Measurements from ENCODE around the gene ABCA4.
"Not testable (repeated sequence)": the region's sequence is repeated elsewhere in the genome, so short reads cannot be mapped to it uniquely, and the experiment has no call there.

ABCA4 gene

GRCh38 chr1:94001397-94002045 lies 119.4 kb downstream of the ABCA4 start:
- Histone ChIP-seq H2AK5ac (ENCODE audit: low read depth, low read length) (peak overlapping the region; percentile 23), H3K4ac (ENCODE audit: low read length) (no peak overlapping the region), H3K9ac (ENCODE audit: low read depth, low read length, poor library complexity) (no peak overlapping the region), H3K23ac (ENCODE audit: low read depth, low read length, poor library complexity) (no peak overlapping the region), H3K36me3 (replicated peaks in 1 of 2; ENCODE audit: control insufficient read depth in 2 of 2, insufficient read depth in 2 of 2, low read length in 2 of 2) (no peaks in the 10 kb centered on the region), H3K9me3 (replicated peaks in 1 of 2; ENCODE audit: control insufficient read depth in 2 of 2, insufficient read depth in 1 of 2, low read depth in 1 of 2, low read length in 2 of 2) (no peaks in the 10 kb centered on the region), H4K8ac (ENCODE audit: low read depth, low read length) (no peak overlapping the region), H2BK15ac (ENCODE audit: low read length) (no peak overlapping the region), H3K14ac (ENCODE audit: low read length) (no peak overlapping the region), H3K4me3 (ENCODE audit: low read length in 2 of 2) (no peak overlapping the region), H2AFZ (ENCODE audit: low read length) (no peak overlapping the region), H3K4me2 (ENCODE audit: insufficient read depth, low read length, poor library complexity, severe bottlenecking) (no peak overlapping the region), H2BK12ac (ENCODE audit: low read length) (no peak overlapping the region), H3K27me3 (ENCODE audit: control insufficient read depth in 3 of 3, insufficient read depth in 3 of 3, low read depth in 1 of 3, low read length in 3 of 3) (peaks cover 0 to 15% (median 0%) of the 10 kb centered on the region in 3 experiments), H3K27ac (replicated peaks; ENCODE audit: low read length) (no peak overlapping the region), H3K79me1 (ENCODE audit: low read depth, low read length) (no peaks in the 10 kb centered on the region), H3K18ac (ENCODE audit: low read length) (peak overlapping the region; percentile 59), H2BK5ac (ENCODE audit: low read length) (no peak overlapping the region), H3K4me1 (ENCODE audit: control insufficient read depth in 2 of 2, insufficient read depth in 1 of 2, low read depth in 1 of 2, low read length in 2 of 2) (no peaks in the 10 kb centered on the region), H4K91ac (ENCODE audit: low read depth, low read length, poor library complexity) (no peak overlapping the region), H2BK120ac (ENCODE audit: low read depth, low read length) (no peak overlapping the region)
- DNase-seq (ENCODE audit: low spot score), result no peak
- WGBS, 2 donors (ENCODE audit: extremely low coverage in 2 of 2, insufficient read length in 2 of 2, insufficient replicate concordance in 1 of 2), result no CpG with 5 or more reads among the region's 20 CpGs

DNA sequence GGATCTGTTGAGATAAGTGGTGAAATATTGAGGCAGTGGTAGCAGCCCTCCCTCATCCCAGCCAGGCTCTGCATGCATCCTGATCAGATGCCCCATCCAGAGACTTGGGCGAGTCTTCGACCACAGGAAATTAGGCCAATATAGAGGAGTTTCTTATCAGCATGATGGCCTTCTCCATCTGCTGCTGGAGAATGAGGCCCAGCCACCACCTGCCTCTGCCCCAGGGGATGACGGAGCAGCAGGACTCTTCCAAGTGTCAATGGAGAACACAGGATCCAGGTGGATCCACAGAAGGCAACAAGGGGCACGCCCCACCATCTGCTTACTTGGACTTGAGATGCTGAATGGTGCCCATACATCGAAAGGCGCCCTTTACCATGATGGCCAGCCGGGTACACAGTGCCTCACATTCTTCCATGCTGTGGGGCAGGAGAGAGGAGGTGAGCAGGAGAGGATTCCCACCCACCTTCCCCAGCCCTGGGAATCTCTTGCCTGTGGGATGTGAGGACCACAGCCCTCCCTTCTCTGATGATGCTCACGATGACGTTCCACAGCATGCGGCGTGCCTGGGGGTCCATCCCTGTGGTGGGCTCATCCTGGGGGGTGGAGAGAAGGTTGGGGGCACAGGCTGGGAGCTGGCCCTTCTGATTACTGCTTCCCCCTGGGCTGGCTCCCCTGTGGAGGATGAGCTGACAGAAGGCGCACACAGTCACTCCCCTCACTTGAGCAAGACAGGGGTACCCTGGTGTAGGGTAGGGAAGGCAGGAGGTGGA lies 120.3 kb downstream of the ABCA4 start:
- no CpG with 5 or more reads among the region's 12 CpGs for WGBS, 2 donors (ENCODE audit: extremely low coverage in 2 of 2, insufficient read length in 2 of 2, insufficient replicate concordance in 1 of 2)
- H3K4me1 ChIP-seq (ENCODE audit: control insufficient read depth in 2 of 2, insufficient read depth in 1 of 2, low read depth in 1 of 2, low read length in 2 of 2), result no peaks in the 10 kb centered on the region
- no peak for DNase-seq (ENCODE audit: low spot score)

GRCh38 chr1:93999840-94000415 lies 121.0 kb downstream of the ABCA4 start:
- no peak overlapping the region for H3K4ac ChIP-seq (ENCODE audit: low read length)
- no peak overlapping the region for H2BK5ac ChIP-seq (ENCODE audit: low read length)
- no peaks in the 10 kb centered on the region for H3K9me3 ChIP-seq (replicated peaks in 1 of 2; ENCODE audit: control insufficient read depth in 2 of 2, insufficient read depth in 1 of 2, low read depth in 1 of 2, low read length in 2 of 2)
- no peak overlapping the region for H3K4me3 ChIP-seq (ENCODE audit: low read length in 2 of 2)
- no peak overlapping the region for H3K23ac ChIP-seq (ENCODE audit: low read depth, low read length, poor library complexity)
- H3K79me1 ChIP-seq (ENCODE audit: low read depth, low read length), result no peaks in the 10 kb centered on the region
- DNase-seq (ENCODE audit: low spot score), result no peak
- no peak overlapping the region for H4K8ac ChIP-seq (ENCODE audit: low read depth, low read length)
- H3K27me3 ChIP-seq (ENCODE audit: control insufficient read depth in 3 of 3, insufficient read depth in 3 of 3, low read depth in 1 of 3, low read length in 3 of 3), result peaks cover 0 to 13% (median 0%) of the 10 kb centered on the region in 3 experiments
- no peak overlapping the region for H4K91ac ChIP-seq (ENCODE audit: low read depth, low read length, poor library complexity)
- H3K14ac ChIP-seq (ENCODE audit: low read length), result no peak overlapping the region
- H3K18ac ChIP-seq (ENCODE audit: low read length), result no peak overlapping the region
- H2BK15ac ChIP-seq (ENCODE audit: low read length), result no peak overlapping the region
- no peak overlapping the region for H2AFZ ChIP-seq (ENCODE audit: low read length)
- no peaks in the 10 kb centered on the region for H3K4me1 ChIP-seq (ENCODE audit: control insufficient read depth in 2 of 2, insufficient read depth in 1 of 2, low read depth in 1 of 2, low read length in 2 of 2)
- H3K9ac ChIP-seq (ENCODE audit: low read depth, low read length, poor library complexity), result no peak overlapping the region
- no peak overlapping the region for H2BK120ac ChIP-seq (ENCODE audit: low read depth, low read length)
- no peak overlapping the region for H2AK5ac ChIP-seq (ENCODE audit: low read depth, low read length)
- no peak overlapping the region for H2BK12ac ChIP-seq (ENCODE audit: low read length)
- no CpG with 5 or more reads among the region's 3 CpGs for WGBS, 2 donors (ENCODE audit: extremely low coverage in 2 of 2, insufficient read length in 2 of 2, insufficient replicate concordance in 1 of 2)
- no peak overlapping the region for H3K4me2 ChIP-seq (ENCODE audit: insufficient read depth, low read length, poor library complexity, severe bottlenecking)
- H3K27ac ChIP-seq (replicated peaks; ENCODE audit: low read length), result no peak overlapping the region
- H3K36me3 ChIP-seq (replicated peaks in 1 of 2; ENCODE audit: control insufficient read depth in 2 of 2, insufficient read depth in 2 of 2, low read length in 2 of 2), result no peaks in the 10 kb centered on the region

More for the DNA sequence above, 120.3 kb downstream of the ABCA4 start:
- H3K27ac ChIP-seq (replicated peaks; ENCODE audit: low read length), result no peak overlapping the region
- no peak overlapping the region for H2BK5ac ChIP-seq (ENCODE audit: low read length)
- H3K36me3 ChIP-seq (replicated peaks in 1 of 2; ENCODE audit: control insufficient read depth in 2 of 2, insufficient read depth in 2 of 2, low read length in 2 of 2), result no peaks in the 10 kb centered on the region
- H4K8ac ChIP-seq (ENCODE audit: low read depth, low read length), result no peak overlapping the region
- no peak overlapping the region for H2BK15ac ChIP-seq (ENCODE audit: low read length)
- H3K9me3 ChIP-seq (replicated peaks in 1 of 2; ENCODE audit: control insufficient read depth in 2 of 2, insufficient read depth in 1 of 2, low read depth in 1 of 2, low read length in 2 of 2), result no peaks in the 10 kb centered on the region
- no peak overlapping the region for H3K14ac ChIP-seq (ENCODE audit: low read length)
- H2BK12ac ChIP-seq (ENCODE audit: low read length), result no peak overlapping the region
- no peak overlapping the region for H3K4ac ChIP-seq (ENCODE audit: low read length)
- H3K23ac ChIP-seq (ENCODE audit: low read depth, low read length, poor library complexity), result no peak overlapping the region
- no peak overlapping the region for H4K91ac ChIP-seq (ENCODE audit: low read depth, low read length, poor library complexity)
- no peaks in the 10 kb centered on the region for H3K79me1 ChIP-seq (ENCODE audit: low read depth, low read length)
- peak overlapping the region; percentile 23 for H2AK5ac ChIP-seq (ENCODE audit: low read depth, low read length)
- H3K18ac ChIP-seq (ENCODE audit: low read length), result no peak overlapping the region
- peaks cover 0 to 8% (median 0%) of the 10 kb centered on the region in 3 experiments for H3K27me3 ChIP-seq (ENCODE audit: control insufficient read depth in 3 of 3, insufficient read depth in 3 of 3, low read depth in 1 of 3, low read length in 3 of 3)
- no peak overlapping the region for H3K4me3 ChIP-seq (ENCODE audit: low read length in 2 of 2)
- no peak overlapping the region for H2AFZ ChIP-seq (ENCODE audit: low read length)
- no peak overlapping the region for H2BK120ac ChIP-seq (ENCODE audit: low read depth, low read length)
- H3K4me2 ChIP-seq (ENCODE audit: insufficient read depth, low read length, poor library complexity, severe bottlenecking), result no peak overlapping the region
- no peak overlapping the region for H3K9ac ChIP-seq (ENCODE audit: low read depth, low read length, poor library complexity)

DNA sequence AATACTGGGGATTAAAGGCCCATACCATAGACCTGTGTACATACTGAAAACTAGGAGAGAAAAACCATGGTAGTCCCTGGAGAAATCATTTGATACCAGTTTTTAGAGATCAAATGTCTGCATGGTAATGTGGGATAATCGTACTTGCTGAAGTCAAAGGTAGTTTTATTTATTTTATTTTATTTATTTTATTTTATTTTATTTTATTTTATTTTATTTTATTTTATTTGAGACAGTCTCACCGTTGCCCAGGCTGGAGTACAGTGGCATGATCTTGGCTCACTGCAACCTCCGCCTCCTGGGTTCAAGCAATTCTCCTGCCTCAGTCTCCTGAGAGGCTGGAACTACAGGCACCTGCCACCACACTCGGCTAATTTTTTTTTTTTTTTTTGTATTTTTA lies 122.4 kb downstream of the ABCA4 start:
- H3K4ac ChIP-seq (ENCODE audit: low read length); H3K79me1 ChIP-seq (ENCODE audit: low read depth, low read length); H2BK15ac ChIP-seq (ENCODE audit: low read length); H3K4me3 ChIP-seq (ENCODE audit: low read length in 2 of 2); H2BK5ac ChIP-seq (ENCODE audit: low read length); H3K9ac ChIP-seq (ENCODE audit: low read depth, low read length, poor library complexity); H2AFZ ChIP-seq (ENCODE audit: low read length); H3K4me1 ChIP-seq (ENCODE audit: control insufficient read depth in 2 of 2, insufficient read depth in 1 of 2, low read depth in 1 of 2, low read length in 2 of 2); DNase-seq (ENCODE audit: low spot score); H3K18ac ChIP-seq (ENCODE audit: low read length); H2BK12ac ChIP-seq (ENCODE audit: low read length); H3K27ac ChIP-seq (replicated peaks; ENCODE audit: low read length); H3K27me3 ChIP-seq (ENCODE audit: control insufficient read depth in 3 of 3, insufficient read depth in 3 of 3, low read depth in 1 of 3, low read length in 3 of 3); H2BK120ac ChIP-seq (ENCODE audit: low read depth, low read length); H3K4me2 ChIP-seq (ENCODE audit: insufficient read depth, low read length, poor library complexity, severe bottlenecking); H3K23ac ChIP-seq (ENCODE audit: low read depth, low read length, poor library complexity); H3K9me3 ChIP-seq (replicated peaks in 1 of 2; ENCODE audit: control insufficient read depth in 2 of 2, insufficient read depth in 1 of 2, low read depth in 1 of 2, low read length in 2 of 2); H3K36me3 ChIP-seq (replicated peaks in 1 of 2; ENCODE audit: control insufficient read depth in 2 of 2, insufficient read depth in 2 of 2, low read length in 2 of 2); H3K14ac ChIP-seq (ENCODE audit: low read length); H4K91ac ChIP-seq (ENCODE audit: low read depth, low read length, poor library complexity); H4K8ac ChIP-seq (ENCODE audit: low read depth, low read length); H2AK5ac ChIP-seq (ENCODE audit: low read depth, low read length): not testable (repeated sequence)
- no CpG with 5 or more reads among the region's 4 CpGs for WGBS, 2 donors (ENCODE audit: extremely low coverage in 2 of 2, insufficient read length in 2 of 2, insufficient replicate concordance in 1 of 2)

All from neuronal stem cell (in vitro differentiated cells).